Measurements from ENCODE around the gene HES4. TPM values are rescaled to one million over a fixed set of nuclear protein-coding genes. Genes with fewer than 3 reads are reported as not detected.
A peak's percentile ranks its signal among the peaks of the same experiment; 100 is the strongest.

Gene HES4
- total and polyA plus RNA-seq, 2 of the 13 experiments (the other 11 are each of a cell fraction or from before 2014, with no cell fraction given), result 8.8 to 10.6 TPM

- TF ChIP-seq PLSCR1 (CRISPR knock-in tag; IDR thresholded peaks at IDR 0.05; ENCODE audit: borderline replicate concordance), result no peak
- no peak for TF ChIP-seq ZMAT5 (CRISPR knock-in tag; IDR thresholded peaks at IDR 0.05; ENCODE audit: borderline replicate concordance, low read depth)
- peak; percentile 96 for TF ChIP-seq ZNF350 (CRISPR knock-in tag; IDR thresholded peaks at IDR 0.05; ENCODE audit: borderline replicate concordance, low read depth)
- no peak for TF ChIP-seq REST (IDR thresholded peaks at IDR 0.05; ENCODE audit: borderline replicate concordance in 1 of 2, low read depth in 1 of 2, low read length in 2 of 2)
- TF ChIP-seq ZNF83 (CRISPR knock-in tag; IDR thresholded peaks at IDR 0.05; ENCODE audit: borderline replicate concordance), result no peak
- TF ChIP-seq ZNF224 (CRISPR knock-in tag; IDR thresholded peaks at IDR 0.05), result peak; percentile 79
- peak; percentile 36 for TF ChIP-seq HNRNPLL (IDR thresholded peaks at IDR 0.05; ENCODE audit: low read depth, low read length, poor library complexity, severe bottlenecking)
- TF ChIP-seq HCFC1 (IDR thresholded peaks at IDR 0.05; ENCODE audit: low read depth, low read length), result no peak
- TF ChIP-seq PBX3 (CRISPR knock-in tag; IDR thresholded peaks at IDR 0.05; ENCODE audit: borderline replicate concordance), result no peak
- peak; percentile 81; the same call in 1 of the 2 replicates for TF ChIP-seq YEATS2 (CRISPR knock-in tag; IDR thresholded peaks at IDR 0.05; ENCODE audit: borderline replicate concordance)
- TF ChIP-seq NFYC (CRISPR knock-in tag; IDR thresholded peaks at IDR 0.05), result peak; percentile 50
- TF ChIP-seq ZNF660 (CRISPR knock-in tag; IDR thresholded peaks at IDR 0.05; ENCODE audit: borderline replicate concordance, low read depth), result no peak; the same call in 1 of the 2 replicates
- TF ChIP-seq KMT2B (CRISPR knock-in tag; IDR thresholded peaks at IDR 0.05), result peak; percentile 69; the same call in 1 of the 2 replicates
- no peak for TF ChIP-seq KDM5A (IDR thresholded peaks at IDR 0.05; ENCODE audit: borderline replicate concordance, low read length)
- peak; percentile 93 for TF ChIP-seq DMAP1 (CRISPR knock-in tag; IDR thresholded peaks at IDR 0.05)
- peak; percentile 96 for TF ChIP-seq BRCA1 (CRISPR knock-in tag; IDR thresholded peaks at IDR 0.05)
- TF ChIP-seq ZNF75D (CRISPR knock-in tag; IDR thresholded peaks at IDR 0.05; ENCODE audit: borderline replicate concordance), result no peak
- peak; percentile 80; the same call in 1 of the 2 replicates for TF ChIP-seq FOXK1 (CRISPR knock-in tag; IDR thresholded peaks at IDR 0.05; ENCODE audit: borderline replicate concordance, low read depth)
Observed at GRCh38 chr1:1006305-1007159, 6.6 kb upstream of the HES4 start (continued).

All from HepG2 (cell line).